Nephron (organoid): ENCODE results near the gene CASP2.

Experiments used
- H3K27ac Mint-ChIP-seq, 3 experiments: 2 replicates each; pipeline ENCODE4 v1.8.0; 2020; ENCODE audit warnings: mixed read lengths in 3 of 3, mild to moderate bottlenecking in 2 of 3, moderate library complexity in 1 of 3
- H3K27me3 Mint-ChIP-seq: 2 replicates; pipeline ENCODE4 v1.8.0; 2021; ENCODE audit warnings: low read depth, mild to moderate bottlenecking, moderate library complexity, mixed read lengths
- H3K36me3 Mint-ChIP-seq: 2 replicates; pipeline ENCODE4 v1.8.0; 2020; ENCODE audit warnings: low read depth, mixed read lengths
- H3K4me1 Mint-ChIP-seq: 2 replicates; pipeline ENCODE4 v1.8.0; 2020; ENCODE audit warnings: mixed read lengths
- H3K4me3 Mint-ChIP-seq, 3 experiments: 2 replicates each; pipeline ENCODE4 v1.8.0; 2020; ENCODE audit warnings: mild to moderate bottlenecking in 3 of 3, mixed read lengths in 3 of 3, moderate library complexity in 2 of 3
- H3K9me3 Mint-ChIP-seq: 2 replicates; pipeline ENCODE4 v1.8.0; 2020; ENCODE audit warnings: mixed read lengths
- TF ChIP-seq, protein P1 (sequence below), 3 experiments: fragments of 200-600 bp; sonication (generic); IDR thresholded peaks; one replicate each; pipeline ENCODE4 v1.5.0; 2021; ENCODE audit warnings: antibody characterized with exemption in 3 of 3; ENCODE audit not compliant: unreplicated experiment in 3 of 3

Gene CASP2

DNA sequence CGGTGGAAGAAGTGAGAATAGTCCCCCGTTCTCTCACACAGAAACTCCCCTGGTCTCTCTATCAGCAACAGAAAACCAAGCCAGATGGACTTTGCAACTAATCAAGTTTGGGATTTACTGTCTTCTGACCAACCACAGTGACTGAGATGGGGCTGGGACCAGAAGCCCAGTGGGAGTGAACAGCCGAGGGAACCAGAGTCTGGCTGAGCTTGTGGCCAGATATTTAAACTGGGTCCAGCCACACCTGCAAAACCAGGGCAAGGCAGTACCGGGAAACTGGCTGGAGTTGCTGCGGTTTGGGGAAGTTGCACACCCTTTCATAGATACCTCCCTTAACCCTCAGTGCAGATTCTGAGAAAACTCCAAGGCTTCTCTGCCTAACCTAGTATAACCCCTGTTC, 18.9 kb upstream of the CASP2 start:
- peak overlapping the region; percentile 38 to 79 (median 76) for H3K27ac Mint-ChIP-seq
- TF ChIP-seq, protein P1, sequence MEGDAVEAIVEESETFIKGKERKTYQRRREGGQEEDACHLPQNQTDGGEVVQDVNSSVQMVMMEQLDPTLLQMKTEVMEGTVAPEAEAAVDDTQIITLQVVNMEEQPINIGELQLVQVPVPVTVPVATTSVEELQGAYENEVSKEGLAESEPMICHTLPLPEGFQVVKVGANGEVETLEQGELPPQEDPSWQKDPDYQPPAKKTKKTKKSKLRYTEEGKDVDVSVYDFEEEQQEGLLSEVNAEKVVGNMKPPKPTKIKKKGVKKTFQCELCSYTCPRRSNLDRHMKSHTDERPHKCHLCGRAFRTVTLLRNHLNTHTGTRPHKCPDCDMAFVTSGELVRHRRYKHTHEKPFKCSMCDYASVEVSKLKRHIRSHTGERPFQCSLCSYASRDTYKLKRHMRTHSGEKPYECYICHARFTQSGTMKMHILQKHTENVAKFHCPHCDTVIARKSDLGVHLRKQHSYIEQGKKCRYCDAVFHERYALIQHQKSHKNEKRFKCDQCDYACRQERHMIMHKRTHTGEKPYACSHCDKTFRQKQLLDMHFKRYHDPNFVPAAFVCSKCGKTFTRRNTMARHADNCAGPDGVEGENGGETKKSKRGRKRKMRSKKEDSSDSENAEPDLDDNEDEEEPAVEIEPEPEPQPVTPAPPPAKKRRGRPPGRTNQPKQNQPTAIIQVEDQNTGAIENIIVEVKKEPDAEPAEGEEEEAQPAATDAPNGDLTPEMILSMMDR (IDR thresholded peaks at IDR 0.05; ENCODE audit: unreplicated experiment in 3 of 3): no peak
- H3K27me3 Mint-ChIP-seq: no peaks in the 10 kb centered on the region
- H3K4me3 Mint-ChIP-seq: no peak overlapping the region
- peaks cover 10% of the 10 kb centered on the region for H3K4me1 Mint-ChIP-seq
- peaks cover 40% of the 10 kb centered on the region for H3K36me3 Mint-ChIP-seq
- H3K9me3 Mint-ChIP-seq: no peaks in the 10 kb centered on the region

GRCh38 chr7:143271240-143271639, 16.9 kb upstream of the CASP2 start:
- H3K27ac Mint-ChIP-seq: no peak overlapping the region
- peaks cover 30% of the 10 kb centered on the region for H3K36me3 Mint-ChIP-seq
- H3K4me3 Mint-ChIP-seq: no peak overlapping the region
- H3K4me1 Mint-ChIP-seq: no peaks in the 10 kb centered on the region
- no peaks in the 10 kb centered on the region for H3K9me3 Mint-ChIP-seq
- TF ChIP-seq, protein P1 (IDR thresholded peaks at IDR 0.05; ENCODE audit: unreplicated experiment in 3 of 3): no peak
- no peaks in the 10 kb centered on the region for H3K27me3 Mint-ChIP-seq

GRCh38 chr7:143272871-143273270, 15.3 kb upstream of the CASP2 start:
- TF ChIP-seq, protein P1 (IDR thresholded peaks at IDR 0.05; ENCODE audit: unreplicated experiment in 3 of 3): no peak
- H3K36me3 Mint-ChIP-seq: peaks cover 25% of the 10 kb centered on the region
- no peaks in the 10 kb centered on the region for H3K9me3 Mint-ChIP-seq
- no peaks in the 10 kb centered on the region for H3K27me3 Mint-ChIP-seq
- no peak overlapping the region for H3K4me3 Mint-ChIP-seq
- no peaks in the 10 kb centered on the region for H3K4me1 Mint-ChIP-seq
- no peak overlapping the region for H3K27ac Mint-ChIP-seq

DNA sequence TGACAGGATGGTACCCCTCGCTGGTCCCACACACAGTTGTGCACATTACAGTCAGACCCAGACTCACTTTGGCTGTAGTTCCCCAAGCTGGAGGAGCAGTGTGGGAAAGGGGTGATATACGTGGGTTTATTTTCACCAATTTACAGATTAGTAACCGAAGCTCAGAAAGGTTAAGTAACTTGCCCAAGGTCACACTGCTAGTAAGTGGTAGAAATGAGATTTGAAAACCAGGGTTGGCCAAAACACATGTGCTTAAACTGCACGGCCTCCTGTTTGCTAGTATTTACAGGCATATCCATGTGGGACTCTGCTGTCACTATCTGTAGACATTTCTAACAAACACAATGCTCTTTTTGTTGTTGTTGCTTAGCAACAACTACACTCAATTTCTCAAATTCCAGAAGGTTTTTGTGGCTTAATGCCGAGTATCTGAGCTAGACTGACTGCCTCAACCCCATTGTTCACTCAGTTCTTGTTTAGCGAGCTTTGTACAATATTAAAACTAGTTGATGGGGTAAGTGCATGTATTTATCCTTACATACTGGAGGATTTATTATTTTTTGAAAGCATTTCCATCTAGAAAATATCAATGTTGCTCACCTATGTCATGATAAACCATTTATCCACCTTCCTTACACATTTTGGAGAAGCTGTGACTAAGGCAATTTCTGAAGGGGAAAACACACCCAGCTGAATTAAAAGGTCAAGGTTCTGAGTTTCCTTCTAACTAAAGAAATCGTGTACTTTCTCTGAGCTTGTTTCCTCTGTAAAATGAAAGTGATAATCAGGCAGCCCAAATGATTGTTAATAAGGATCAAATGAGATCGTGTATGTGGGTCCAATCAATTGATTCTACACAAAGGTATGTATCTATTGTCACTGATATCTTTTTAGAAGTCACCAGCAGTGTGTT, 8.7 kb upstream of the CASP2 start:
- no peaks in the 10 kb centered on the region for H3K27me3 Mint-ChIP-seq
- TF ChIP-seq, protein P1 (IDR thresholded peaks at IDR 0.05; ENCODE audit: unreplicated experiment in 3 of 3): no peak
- no peaks in the 10 kb centered on the region for H3K9me3 Mint-ChIP-seq
- H3K27ac Mint-ChIP-seq: peak overlapping the region in 2 of 3 experiments; percentile 10 to 52
- no peak overlapping the region for H3K4me3 Mint-ChIP-seq
- H3K4me1 Mint-ChIP-seq: peaks cover 29% of the 10 kb centered on the region
- no peaks in the 10 kb centered on the region for H3K36me3 Mint-ChIP-seq

DNA sequence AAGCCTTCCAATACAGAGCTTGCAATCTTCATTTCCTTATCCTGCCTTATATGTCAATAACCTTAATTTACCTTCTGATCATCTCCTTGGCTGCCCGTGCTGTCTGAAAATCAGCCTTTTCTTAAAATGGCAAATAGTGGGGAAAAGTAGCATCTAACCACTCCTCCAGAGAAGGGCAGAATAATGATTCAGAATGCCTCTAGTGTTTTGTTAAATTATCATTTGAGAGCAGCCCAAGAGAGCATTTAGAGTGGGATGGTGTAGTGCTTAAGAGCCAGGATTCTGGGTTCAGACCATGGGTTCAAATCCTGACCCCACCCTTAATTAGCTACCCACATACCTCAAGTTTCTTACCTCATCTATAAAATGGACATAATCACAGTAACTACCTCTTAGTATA, 8.0 kb upstream of the CASP2 start:
- Mint-ChIP-seq H3K9me3 (no peaks in the 10 kb centered on the region), H3K27ac (peak overlapping the region in 2 of 3 experiments; percentile 10 to 52), H3K36me3 (no peaks in the 10 kb centered on the region), H3K27me3 (no peaks in the 10 kb centered on the region), H3K4me1 (peaks cover 32% of the 10 kb centered on the region), H3K4me3 (no peak overlapping the region)
- TF ChIP-seq, protein P1 (IDR thresholded peaks at IDR 0.05; ENCODE audit: unreplicated experiment in 3 of 3): no peak

GRCh38 chr7:143280566-143280965, 7.6 kb upstream of the CASP2 start:
- H3K9me3 Mint-ChIP-seq: no peaks in the 10 kb centered on the region
- TF ChIP-seq, protein P1 (IDR thresholded peaks at IDR 0.05; ENCODE audit: unreplicated experiment in 3 of 3): no peak
- H3K4me1 Mint-ChIP-seq: peaks cover 36% of the 10 kb centered on the region
- H3K27ac Mint-ChIP-seq: peak overlapping the region in 2 of 3 experiments; percentile 10 to 17
- no peak overlapping the region for H3K4me3 Mint-ChIP-seq
- H3K27me3 Mint-ChIP-seq: no peaks in the 10 kb centered on the region
- H3K36me3 Mint-ChIP-seq: peaks cover 2% of the 10 kb centered on the region
